ENCODE results near the gene SLC35F1. TPM values are rescaled to one million over a fixed set of nuclear protein-coding genes. Genes with fewer than 3 reads are reported as not detected.
"Not testable (repeated sequence)": the region's sequence is repeated elsewhere in the genome, so short reads cannot be mapped to it uniquely, and the experiment has no call there.

SLC35F1 gene
- total RNA-seq, 1 donor from 2014 or later: not detected

DNA sequence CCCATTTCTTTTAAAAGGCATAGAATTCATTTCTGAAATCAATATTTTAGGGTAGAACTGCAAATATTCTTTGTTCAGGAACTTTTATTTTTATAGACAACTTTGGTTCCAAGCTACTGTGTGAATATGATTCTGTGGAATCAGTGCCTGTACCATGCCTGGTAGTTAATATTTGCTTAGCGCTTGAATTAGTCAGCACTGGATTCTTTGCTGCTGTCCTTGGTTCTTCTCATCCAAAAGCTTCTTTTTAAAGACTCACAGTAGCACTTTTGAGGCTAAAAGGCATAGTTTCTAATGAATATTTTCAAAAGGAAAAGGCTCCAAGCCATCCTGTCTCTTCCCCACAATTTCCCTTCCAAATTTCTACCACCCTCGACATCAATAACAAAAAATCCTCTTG is 109.5 kb downstream of the SLC35F1 start:
- TF ChIP-seq, protein P1, sequence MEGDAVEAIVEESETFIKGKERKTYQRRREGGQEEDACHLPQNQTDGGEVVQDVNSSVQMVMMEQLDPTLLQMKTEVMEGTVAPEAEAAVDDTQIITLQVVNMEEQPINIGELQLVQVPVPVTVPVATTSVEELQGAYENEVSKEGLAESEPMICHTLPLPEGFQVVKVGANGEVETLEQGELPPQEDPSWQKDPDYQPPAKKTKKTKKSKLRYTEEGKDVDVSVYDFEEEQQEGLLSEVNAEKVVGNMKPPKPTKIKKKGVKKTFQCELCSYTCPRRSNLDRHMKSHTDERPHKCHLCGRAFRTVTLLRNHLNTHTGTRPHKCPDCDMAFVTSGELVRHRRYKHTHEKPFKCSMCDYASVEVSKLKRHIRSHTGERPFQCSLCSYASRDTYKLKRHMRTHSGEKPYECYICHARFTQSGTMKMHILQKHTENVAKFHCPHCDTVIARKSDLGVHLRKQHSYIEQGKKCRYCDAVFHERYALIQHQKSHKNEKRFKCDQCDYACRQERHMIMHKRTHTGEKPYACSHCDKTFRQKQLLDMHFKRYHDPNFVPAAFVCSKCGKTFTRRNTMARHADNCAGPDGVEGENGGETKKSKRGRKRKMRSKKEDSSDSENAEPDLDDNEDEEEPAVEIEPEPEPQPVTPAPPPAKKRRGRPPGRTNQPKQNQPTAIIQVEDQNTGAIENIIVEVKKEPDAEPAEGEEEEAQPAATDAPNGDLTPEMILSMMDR (conservative IDR thresholded peaks at IDR 0.05; ENCODE audit: low read depth, low read length): no peak
- H3K4me3 ChIP-seq (ENCODE audit: low read depth, low read length): no peak overlapping the region
- DNase-seq (ENCODE audit: low read depth): no peak

DNA sequence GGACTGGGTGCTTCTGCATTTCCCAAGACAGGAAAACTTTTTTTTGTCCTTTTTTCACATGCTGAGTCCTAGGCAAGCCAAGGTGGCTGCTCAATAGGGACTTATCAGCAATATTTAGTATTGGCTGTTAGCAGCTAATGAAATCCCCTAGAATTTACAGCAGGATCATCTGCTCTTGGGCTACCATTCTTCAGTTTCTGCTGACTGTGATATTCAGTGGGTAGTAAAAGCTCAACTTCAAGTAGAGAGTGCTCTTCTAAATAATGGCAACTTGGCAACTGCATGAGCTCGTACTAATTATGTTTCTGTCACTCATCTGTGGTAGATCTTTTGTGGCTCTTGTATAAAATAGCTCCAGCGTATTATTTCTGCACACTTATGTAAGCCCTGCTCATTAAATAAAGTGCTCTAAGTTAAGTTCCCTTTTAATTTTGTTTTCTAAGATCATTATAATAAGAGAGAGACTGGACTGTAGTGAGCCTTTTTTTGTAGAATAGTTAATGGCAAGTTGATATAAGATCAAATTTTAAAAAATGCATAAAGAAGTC is 110.3 kb downstream of the SLC35F1 start:
- no peak overlapping the region for H3K4me3 ChIP-seq (ENCODE audit: low read depth, low read length)
- TF ChIP-seq, protein P1 (conservative IDR thresholded peaks at IDR 0.05; ENCODE audit: low read depth, low read length): no peak
- no peak for DNase-seq (ENCODE audit: low read depth)

DNA sequence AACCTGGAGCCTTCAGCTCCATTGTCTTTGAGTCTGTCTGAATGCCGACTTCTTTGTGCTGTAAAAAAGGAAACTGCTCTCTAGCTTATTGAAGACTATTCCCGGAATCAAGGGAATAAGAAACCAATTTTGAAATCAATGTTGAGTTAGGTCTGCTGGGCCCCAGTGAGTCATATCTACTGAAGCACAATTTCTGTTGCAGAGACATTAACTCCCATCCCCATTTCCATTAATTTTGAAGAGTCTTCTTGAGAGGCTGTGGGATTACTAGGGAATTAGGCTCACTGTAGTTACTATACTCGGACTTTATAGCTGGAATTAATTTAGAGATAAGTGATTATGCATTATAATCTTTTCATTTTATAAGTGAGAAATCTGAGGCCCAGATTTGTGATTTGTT is 116.7 kb downstream of the SLC35F1 start:
- DNase-seq (ENCODE audit: low read depth): no peak
- H3K4me3 ChIP-seq (ENCODE audit: low read depth, low read length): no peak overlapping the region
- TF ChIP-seq, protein P1 (conservative IDR thresholded peaks at IDR 0.05; ENCODE audit: low read depth, low read length): no peak

DNA sequence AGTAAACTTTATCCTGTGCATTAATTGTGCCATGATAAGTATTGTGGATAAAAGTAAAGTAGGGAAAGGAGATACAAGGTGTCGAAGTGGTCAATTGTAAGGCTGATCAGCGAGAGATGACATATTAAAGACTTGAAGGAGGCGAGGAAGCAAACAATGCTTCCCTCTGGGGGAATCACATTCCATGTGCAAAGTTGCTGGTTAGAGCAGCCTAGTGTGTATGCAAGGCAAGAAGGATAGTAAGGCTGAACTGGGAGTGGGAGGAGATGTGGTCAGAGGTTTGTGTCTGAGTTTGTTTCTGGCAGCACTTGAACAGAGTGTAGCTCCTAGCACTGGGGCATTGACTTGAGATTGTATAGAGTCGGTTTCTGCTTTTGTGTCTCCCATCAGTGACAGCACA is 122.9 kb downstream of the SLC35F1 start:
- DNase-seq (ENCODE audit: low read depth): no peak
- no peak overlapping the region for H3K4me3 ChIP-seq (ENCODE audit: low read depth, low read length)
- TF ChIP-seq, protein P1 (conservative IDR thresholded peaks at IDR 0.05; ENCODE audit: low read depth, low read length): no peak

DNA sequence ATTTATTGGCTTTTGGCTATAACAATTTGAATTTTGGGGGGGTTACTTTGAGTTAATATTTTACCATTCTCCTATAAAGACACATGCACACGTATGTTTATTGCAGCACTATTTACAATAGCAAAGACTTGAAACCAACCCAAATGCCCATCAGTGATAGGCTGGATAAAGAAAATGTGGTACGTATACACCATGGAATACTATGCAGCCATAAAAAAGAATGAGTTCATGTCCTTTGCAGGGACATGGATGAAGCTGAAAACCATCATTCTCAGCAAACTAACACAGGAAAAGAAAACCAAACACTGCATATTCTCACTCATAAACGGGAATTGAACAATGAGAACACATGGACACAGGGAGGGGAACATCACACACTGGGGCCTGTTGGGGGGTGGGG is 130.4 kb downstream of the SLC35F1 start:
- H3K4me3 ChIP-seq (ENCODE audit: low read depth, low read length); DNase-seq (ENCODE audit: low read depth): not testable (repeated sequence)

DNA sequence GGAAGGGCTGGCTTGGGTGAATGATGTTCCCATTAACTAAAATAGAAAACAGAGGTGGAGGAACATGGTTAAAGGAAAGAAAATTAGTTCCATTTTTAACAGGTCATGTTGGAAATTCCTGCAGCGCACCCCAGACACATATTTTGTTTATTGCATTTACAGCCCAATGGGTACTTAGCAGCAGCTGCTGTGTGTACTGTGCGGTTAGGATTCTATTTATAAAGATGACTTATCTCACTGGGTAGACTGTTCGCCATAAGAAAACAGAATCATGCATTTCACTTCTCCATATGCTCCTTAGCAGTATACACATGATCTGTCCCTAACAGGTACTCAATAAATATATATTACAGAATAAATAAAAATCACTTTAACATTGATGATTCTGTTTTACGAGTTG is 135.8 kb downstream of the SLC35F1 start:
- TF ChIP-seq, protein P1 (conservative IDR thresholded peaks at IDR 0.05; ENCODE audit: low read depth, low read length): no peak
- no peak for DNase-seq (ENCODE audit: low read depth)
- no peak overlapping the region for H3K4me3 ChIP-seq (ENCODE audit: low read depth, low read length)

DNA sequence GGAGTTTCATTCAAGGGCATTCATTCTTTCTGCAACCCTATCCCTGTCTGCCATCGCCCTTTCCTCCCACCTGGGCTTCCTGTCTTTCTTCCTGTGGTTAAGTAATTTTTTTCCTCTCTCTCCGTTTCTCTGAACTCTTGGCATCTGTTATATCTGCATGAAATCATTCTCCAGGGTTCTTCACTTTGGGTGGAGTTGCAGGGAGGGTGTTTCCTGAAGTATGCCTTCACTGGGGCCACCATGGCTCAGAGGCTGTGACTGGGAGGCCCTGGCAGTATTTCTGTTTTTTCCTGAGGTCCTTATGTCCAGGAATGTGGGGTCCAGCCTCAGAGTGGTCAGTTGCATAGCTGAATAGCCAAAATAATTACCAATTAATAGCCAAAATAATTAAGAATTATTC is 137.2 kb downstream of the SLC35F1 start:
- TF ChIP-seq, protein P1 (conservative IDR thresholded peaks at IDR 0.05; ENCODE audit: low read depth, low read length): no peak
- DNase-seq (ENCODE audit: low read depth): no peak
- H3K4me3 ChIP-seq (ENCODE audit: low read depth, low read length): no peak overlapping the region

All from epithelial cell of proximal tubule (primary cell).